Measurements from ENCODE around the gene ECSCR. TPM values are rescaled to one million over a fixed set of nuclear protein-coding genes. Genes with fewer than 3 reads are reported as not detected.
"Not testable (repeated sequence)": the region's sequence is repeated elsewhere in the genome, so short reads cannot be mapped to it uniquely, and the experiment has no call there.

ECSCR gene
- total and polyA plus RNA-seq, 5 donors from 2014 or later, result 0.23 to 1.6 (median 0.78) TPM; not detected in 1

GRCh38 chr5:139481122-139481533 is 18.6 kb upstream of the ECSCR start:
- DNase-seq, result peak in 2 of 3 donors; percentile 7 to 38
- peak overlapping the region; percentile 94 to 98 (median 98) for H3K27ac Mint-ChIP-seq
- no peaks in the 10 kb centered on the region for H3K27me3 Mint-ChIP-seq
- H3K27me3 ChIP-seq (ENCODE audit: control insufficient read depth, insufficient read depth, low read length), result no peaks in the 10 kb centered on the region
- H3K4me3 Mint-ChIP-seq, result peak overlapping the region; percentile 90 to 94 (median 93)
- H3K9me3 Mint-ChIP-seq, result no peaks in the 10 kb centered on the region
- H3K36me3 Mint-ChIP-seq, result peaks cover 15% of the 10 kb centered on the region
- H3K4me3 ChIP-seq (ENCODE audit: low read depth, low read length), result peak overlapping the region; percentile 97
- peak overlapping the region; percentile 83 for H3K27ac ChIP-seq (ENCODE audit: insufficient read depth, low read length, poor library complexity, severe bottlenecking)
- H3K4me1 ChIP-seq (ENCODE audit: control insufficient read depth, insufficient read depth, low read length, poor library complexity, severe bottlenecking), result peaks cover 52% of the 10 kb centered on the region
- peak; percentile 29 to 46 for ATAC-seq (ENCODE audit: low read depth in 2 of 2)
- peaks cover 34% of the 10 kb centered on the region for H3K36me3 ChIP-seq (ENCODE audit: control insufficient read depth, insufficient read depth, low read length)
- H3K4me1 Mint-ChIP-seq, result peaks cover 0 to 54% (median 27%) of the 10 kb centered on the region in 4 donors
- no peaks in the 10 kb centered on the region for H3K9me3 ChIP-seq (ENCODE audit: control insufficient read depth in 2 of 2, low read length in 2 of 2)

GRCh38 chr5:139479729-139480128 is 17.2 kb upstream of the ECSCR start:
- Mint-ChIP-seq H3K36me3 (peaks cover 23% of the 10 kb centered on the region), H3K4me3 (peak overlapping the region in 2 of 4 donors; percentile 43 to 61), H3K27ac (peak overlapping the region in 2 of 3 donors; percentile 88 to 89), H3K4me1 (peaks cover 0 to 67% (median 40%) of the 10 kb centered on the region in 4 donors)
- not testable (repeated sequence) for H3K4me3 ChIP-seq (ENCODE audit: low read depth, low read length); H3K27me3 Mint-ChIP-seq; H3K27me3 ChIP-seq (ENCODE audit: control insufficient read depth, insufficient read depth, low read length); ATAC-seq (ENCODE audit: low read depth in 2 of 2); H3K9me3 ChIP-seq (ENCODE audit: control insufficient read depth in 2 of 2, low read length in 2 of 2); DNase-seq; H3K9me3 Mint-ChIP-seq
- peaks cover 47% of the 10 kb centered on the region for H3K36me3 ChIP-seq (ENCODE audit: control insufficient read depth, insufficient read depth, low read length)
- H3K27ac ChIP-seq (ENCODE audit: insufficient read depth, low read length, poor library complexity, severe bottlenecking), result peak overlapping the region; percentile 23
- H3K4me1 ChIP-seq (ENCODE audit: control insufficient read depth, insufficient read depth, low read length, poor library complexity, severe bottlenecking), result peaks cover 66% of the 10 kb centered on the region

DNA sequence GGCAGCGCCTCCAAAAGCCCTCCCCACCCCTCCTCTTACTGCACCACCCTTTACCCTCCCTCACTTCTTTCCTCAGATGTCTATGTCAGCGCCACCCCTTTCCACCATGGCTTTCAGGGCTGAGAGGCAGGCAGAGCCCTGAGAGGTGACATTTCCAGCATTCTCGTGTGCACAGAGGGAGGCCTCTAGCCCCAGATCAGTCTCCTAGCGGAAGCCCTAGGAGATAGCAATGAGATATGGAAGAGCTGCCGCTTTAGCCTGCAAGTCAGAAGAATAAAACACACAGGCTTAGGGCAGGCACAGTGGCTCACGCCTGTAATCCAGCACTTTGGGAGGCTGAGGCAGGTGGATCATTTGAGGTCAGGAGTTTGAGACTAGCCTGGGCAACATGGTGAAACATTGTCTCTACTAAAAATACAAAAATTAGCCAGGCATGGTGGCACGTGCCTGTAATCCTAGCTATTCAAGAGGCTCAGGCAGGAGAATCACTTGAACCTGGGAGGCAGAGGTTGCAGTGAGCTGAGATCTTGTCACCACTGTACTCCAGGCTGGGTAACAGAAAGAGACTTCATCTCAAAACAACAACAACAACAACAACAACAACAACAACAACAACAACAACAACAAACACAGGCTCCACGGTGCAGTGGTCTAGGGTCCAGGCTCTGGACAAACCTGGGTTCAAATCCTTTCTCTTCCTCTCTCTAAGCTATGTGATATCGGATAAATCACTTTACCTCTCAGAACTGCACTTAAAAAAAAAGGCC is 16.3 kb upstream of the ECSCR start:
- not testable (repeated sequence) for ATAC-seq (ENCODE audit: low read depth in 2 of 2); H3K27me3 ChIP-seq (ENCODE audit: control insufficient read depth, insufficient read depth, low read length); H3K9me3 Mint-ChIP-seq; H3K27me3 Mint-ChIP-seq; DNase-seq; H3K9me3 ChIP-seq (ENCODE audit: control insufficient read depth in 2 of 2, low read length in 2 of 2)
- peak overlapping the region; percentile 61 to 88 (median 82) for H3K4me3 Mint-ChIP-seq
- Histone ChIP-seq H3K4me1 (ENCODE audit: control insufficient read depth, insufficient read depth, low read length, poor library complexity, severe bottlenecking) (peaks cover 73% of the 10 kb centered on the region), H3K27ac (ENCODE audit: insufficient read depth, low read length, poor library complexity, severe bottlenecking) (peak overlapping the region; percentile 28), H3K36me3 (ENCODE audit: control insufficient read depth, insufficient read depth, low read length) (peaks cover 47% of the 10 kb centered on the region), H3K4me3 (ENCODE audit: low read depth, low read length) (peak overlapping the region; percentile 41)
- peak overlapping the region; percentile 84 to 89 (median 88) for H3K27ac Mint-ChIP-seq
- peaks cover 23% of the 10 kb centered on the region for H3K36me3 Mint-ChIP-seq
- H3K4me1 Mint-ChIP-seq, result peaks cover 4 to 76% (median 46%) of the 10 kb centered on the region in 4 donors

DNA sequence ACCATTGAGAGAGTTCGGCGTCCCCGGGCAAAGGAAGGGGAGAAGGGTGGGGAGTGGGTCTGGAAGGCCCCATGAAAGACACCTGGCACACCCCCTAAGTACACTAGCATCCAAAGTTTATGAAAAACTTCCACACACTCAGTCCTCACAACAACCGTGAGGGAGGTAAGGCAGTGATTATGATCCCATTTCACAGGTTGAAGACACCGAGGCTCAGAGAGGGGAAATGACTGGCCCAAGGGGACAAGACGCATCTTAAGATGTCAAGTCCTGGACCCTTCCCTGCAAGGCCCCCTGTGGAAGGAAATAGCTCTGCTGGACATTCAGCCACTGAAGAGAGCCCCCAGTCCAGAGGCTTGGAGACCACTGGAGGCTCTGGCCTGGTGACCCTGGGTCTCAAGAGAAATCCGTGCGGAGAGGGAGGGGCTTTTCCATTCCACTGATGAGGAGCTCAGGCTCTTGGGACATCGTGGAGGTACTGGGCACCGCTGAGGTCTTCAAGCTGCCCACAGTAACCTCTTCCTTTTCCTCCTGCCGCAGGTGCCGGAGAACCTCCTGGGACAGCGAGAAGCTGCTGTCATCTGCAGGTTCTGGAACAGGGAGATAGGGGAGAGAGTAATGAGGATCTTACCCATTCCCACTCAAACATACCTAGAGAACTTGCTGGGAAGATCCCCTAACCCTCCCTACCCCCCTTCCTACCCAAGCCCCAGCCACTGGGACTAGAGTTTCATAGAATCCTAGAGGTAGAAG is 13.5 kb upstream of the ECSCR start:
- H3K4me3 Mint-ChIP-seq, result peak overlapping the region in 3 of 4 donors; percentile 80 to 94 (median 84)
- Histone ChIP-seq H3K27me3 (ENCODE audit: control insufficient read depth, insufficient read depth, low read length) (no peaks in the 10 kb centered on the region), H3K4me3 (ENCODE audit: low read depth, low read length) (no peak overlapping the region), H3K27ac (ENCODE audit: insufficient read depth, low read length, poor library complexity, severe bottlenecking) (peak overlapping the region; percentile 53), H3K36me3 (ENCODE audit: control insufficient read depth, insufficient read depth, low read length) (peaks cover 47% of the 10 kb centered on the region), H3K9me3 (ENCODE audit: control insufficient read depth in 2 of 2, low read length in 2 of 2) (no peaks in the 10 kb centered on the region), H3K4me1 (ENCODE audit: control insufficient read depth, insufficient read depth, low read length, poor library complexity, severe bottlenecking) (peaks cover 90% of the 10 kb centered on the region)
- peaks cover 4 to 87% (median 57%) of the 10 kb centered on the region in 4 donors for H3K4me1 Mint-ChIP-seq
- H3K27me3 Mint-ChIP-seq, result no peaks in the 10 kb centered on the region
- no peak for DNase-seq
- no peaks in the 10 kb centered on the region for H3K9me3 Mint-ChIP-seq
- H3K36me3 Mint-ChIP-seq, result peaks cover 23% of the 10 kb centered on the region
- peak overlapping the region; percentile 90 to 98 (median 96) for H3K27ac Mint-ChIP-seq
- ATAC-seq (ENCODE audit: low read depth in 2 of 2), result no peak

DNA sequence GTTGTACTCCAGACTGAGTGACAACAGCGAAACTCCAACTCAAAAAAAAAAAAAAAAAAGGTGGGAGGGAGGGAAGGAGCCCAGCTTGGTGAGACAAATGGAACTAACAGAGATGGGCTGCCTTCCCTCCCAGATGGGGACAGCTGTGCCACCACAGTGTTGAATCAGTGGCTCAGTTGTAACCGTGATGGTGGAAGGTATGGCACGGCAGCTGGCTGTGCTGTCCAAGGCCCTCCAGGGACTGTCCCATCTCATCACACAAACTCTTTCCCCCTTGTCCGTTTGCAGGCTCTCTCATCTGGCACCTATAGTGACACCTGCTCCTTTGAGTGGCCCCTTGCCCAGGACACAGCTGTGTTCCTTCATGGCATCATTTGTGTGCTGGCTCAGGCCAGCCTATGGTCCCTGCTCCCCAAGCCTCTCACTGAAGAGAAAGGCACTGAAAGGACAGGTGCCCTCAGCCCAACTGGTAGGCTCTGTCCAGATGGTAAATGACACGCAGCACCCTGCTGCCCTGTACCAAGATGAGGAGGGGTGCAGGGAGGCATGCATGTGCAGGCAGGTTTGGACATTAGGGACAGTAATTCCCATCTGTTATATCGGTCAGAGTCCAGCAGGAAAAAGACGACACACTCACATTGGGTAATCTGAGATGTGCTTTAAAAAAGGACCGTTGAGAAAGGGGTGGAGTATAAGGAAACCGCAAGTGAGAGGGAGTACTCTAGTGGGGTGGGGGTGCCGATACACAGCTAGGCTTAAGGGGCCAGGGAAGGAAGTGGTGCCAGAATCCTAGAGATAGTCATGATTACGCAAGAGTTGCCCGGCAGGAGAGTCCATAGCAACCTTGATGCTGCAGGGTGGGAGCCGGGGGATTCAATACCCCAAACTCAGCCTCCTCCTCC is 12.6 kb upstream of the ECSCR start:
- Histone ChIP-seq H3K27ac (ENCODE audit: insufficient read depth, low read length, poor library complexity, severe bottlenecking) (peak overlapping the region; percentile 53), H3K4me3 (ENCODE audit: low read depth, low read length) (peak overlapping the region; percentile 58), H3K4me1 (ENCODE audit: control insufficient read depth, insufficient read depth, low read length, poor library complexity, severe bottlenecking) (peaks cover 90% of the 10 kb centered on the region), H3K27me3 (ENCODE audit: control insufficient read depth, insufficient read depth, low read length) (no peaks in the 10 kb centered on the region), H3K9me3 (ENCODE audit: control insufficient read depth in 2 of 2, low read length in 2 of 2) (no peaks in the 10 kb centered on the region), H3K36me3 (ENCODE audit: control insufficient read depth, insufficient read depth, low read length) (peaks cover 45% of the 10 kb centered on the region)
- peak overlapping the region; percentile 80 to 94 (median 84) for H3K4me3 Mint-ChIP-seq
- DNase-seq (peak in 1 of 3 donors; percentile 75), ATAC-seq (ENCODE audit: low read depth in 2 of 2) (peak; percentile 61 to 65)
- peaks cover 11 to 87% (median 57%) of the 10 kb centered on the region in 4 donors for H3K4me1 Mint-ChIP-seq
- H3K27ac Mint-ChIP-seq, result peak overlapping the region; percentile 90 to 98 (median 96)
- H3K27me3 Mint-ChIP-seq, result no peaks in the 10 kb centered on the region
- no peaks in the 10 kb centered on the region for H3K9me3 Mint-ChIP-seq
- peaks cover 17% of the 10 kb centered on the region for H3K36me3 Mint-ChIP-seq

DNA sequence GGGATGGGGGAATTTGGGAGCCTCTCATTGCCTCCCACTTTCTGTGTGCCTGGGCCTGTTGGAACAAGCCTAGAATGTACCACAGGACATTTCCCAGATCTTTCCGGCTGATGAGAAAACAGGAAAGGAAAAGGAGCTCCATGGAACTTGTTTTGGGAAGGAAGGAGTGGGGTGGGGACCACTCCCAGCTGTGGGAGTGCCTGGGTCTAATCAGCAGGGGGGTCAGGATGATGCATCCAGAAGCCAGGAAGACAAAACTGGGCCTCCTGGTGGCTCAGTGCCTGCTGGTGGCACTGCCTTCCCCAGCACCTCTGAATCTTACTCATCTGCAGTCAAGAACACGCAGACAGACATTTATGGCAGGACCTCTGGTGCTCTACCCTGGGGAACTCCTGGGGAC is 11.0 kb upstream of the ECSCR start:
- Histone ChIP-seq H3K36me3 (ENCODE audit: control insufficient read depth, insufficient read depth, low read length) (peaks cover 34% of the 10 kb centered on the region), H3K4me1 (ENCODE audit: control insufficient read depth, insufficient read depth, low read length, poor library complexity, severe bottlenecking) (peaks cover 89% of the 10 kb centered on the region), H3K9me3 (ENCODE audit: control insufficient read depth in 2 of 2, low read length in 2 of 2) (no peaks in the 10 kb centered on the region), H3K27ac (ENCODE audit: insufficient read depth, low read length, poor library complexity, severe bottlenecking) (peak overlapping the region; percentile 52), H3K4me3 (ENCODE audit: low read depth, low read length) (no peak overlapping the region), H3K27me3 (ENCODE audit: control insufficient read depth, insufficient read depth, low read length) (no peaks in the 10 kb centered on the region)
- Mint-ChIP-seq H3K4me3 (peak overlapping the region in 3 of 4 donors; percentile 35 to 84 (median 51)), H3K36me3 (peaks cover 14% of the 10 kb centered on the region), H3K27ac (peak overlapping the region; percentile 93 to 96 (median 93)), H3K27me3 (no peaks in the 10 kb centered on the region), H3K9me3 (no peaks in the 10 kb centered on the region), H3K4me1 (peaks cover 15 to 92% (median 61%) of the 10 kb centered on the region in 4 donors)
- ATAC-seq (ENCODE audit: low read depth in 2 of 2), result no peak
- no peak for DNase-seq

- Histone ChIP-seq H3K27me3 (ENCODE audit: control insufficient read depth, insufficient read depth, low read length) (no peaks in the 10 kb centered on the region), H3K9me3 (ENCODE audit: control insufficient read depth in 2 of 2, low read length in 2 of 2) (no peaks in the 10 kb centered on the region), H3K4me3 (ENCODE audit: low read depth, low read length) (no peak overlapping the region), H3K4me1 (ENCODE audit: control insufficient read depth, insufficient read depth, low read length, poor library complexity, severe bottlenecking) (peaks cover 87% of the 10 kb centered on the region), H3K36me3 (ENCODE audit: control insufficient read depth, insufficient read depth, low read length) (peaks cover 30% of the 10 kb centered on the region), H3K27ac (ENCODE audit: insufficient read depth, low read length, poor library complexity, severe bottlenecking) (no peak overlapping the region)
- DNase-seq (no peak), ATAC-seq (ENCODE audit: low read depth in 2 of 2) (no peak)
- peak overlapping the region in 2 of 4 donors; percentile 65 to 84 for H3K4me3 Mint-ChIP-seq
- no peaks in the 10 kb centered on the region for H3K27me3 Mint-ChIP-seq
- peak overlapping the region; percentile 93 to 96 (median 93) for H3K27ac Mint-ChIP-seq
- peaks cover 10% of the 10 kb centered on the region for H3K36me3 Mint-ChIP-seq
- H3K4me1 Mint-ChIP-seq, result peaks cover 18 to 91% (median 63%) of the 10 kb centered on the region in 4 donors
- no peaks in the 10 kb centered on the region for H3K9me3 Mint-ChIP-seq
These were observed 10.6 kb upstream of the ECSCR start for GRCh38 chr5:139473105-139473504.

All from CD4-positive, CD25-positive, alpha-beta regulatory T cell (primary cell).